IMR-90 (cell line): Measurements from ENCODE around the gene RAB6A. TPM values are rescaled to one million over a fixed set of nuclear protein-coding genes. Genes with fewer than 3 reads are reported as not detected.

Source experiments
- ATAC-seq: fragments of 200-7000 bp; cut with Tn5 transposase; 2 replicates; pipeline ENCODE4 v1.9.1; 2020; ENCODE audit warnings: low read depth, mild to moderate bottlenecking, moderate library complexity
- BruUV-seq: library from RNA; stranded (reverse); fragments of 400-500 nt; replicated peaks from 2 replicates; lab custom pipeline; 2021; lab: Mats Ljungman, UMichigan
- CTCF ChIA-PET: fragments of 300-600 bp; formaldehyde crosslinking; extraction: SDS; loops from one replicate; lab custom pipeline; 2021; ENCODE audit warnings: antibody characterized with exemption; lab: Yijun Ruan, JAX
- POLR2A ChIA-PET: fragments of 300-600 bp; sonication (Branson Sonifier 250); formaldehyde crosslinking; loops from one replicate; lab custom pipeline; 2022; ENCODE audit warnings: antibody characterized with exemption; ENCODE audit not compliant: unreplicated experiment; lab: Charles Lee
- DNase-seq: peaks from one replicate; pipeline ENCODE4 v3.0.0; 2013
- H2AFZ ChIP-seq: replicated peaks from 2 replicates; pipeline ENCODE3; 2013; ENCODE audit warnings: low read length, mild to moderate bottlenecking; ENCODE audit not compliant: poor library complexity
- H2AK5ac ChIP-seq: 2 replicates; pipeline ENCODE4 v1.6.1; 2013; ENCODE audit warnings: low read depth, low read length, inconsistent platforms
- H2AK9ac ChIP-seq: replicated peaks from 2 replicates; pipeline ENCODE3; 2013; ENCODE audit warnings: mild to moderate bottlenecking, low read depth, low read length, moderate library complexity; ENCODE audit not compliant: poor library complexity
- H2BK120ac ChIP-seq: 2 replicates; pipeline ENCODE4 v1.6.1; 2013; ENCODE audit warnings: low read depth, low read length, inconsistent platforms
- H2BK15ac ChIP-seq: 3 replicates; pipeline ENCODE4 v1.6.1; 2013; ENCODE audit warnings: low read depth, low read length, inconsistent platforms
- H2BK20ac ChIP-seq: 2 replicates; pipeline ENCODE4 v1.6.1; 2013; ENCODE audit warnings: low read depth, mild to moderate bottlenecking, inconsistent platforms, low read length, moderate library complexity
- H2BK5ac ChIP-seq: 2 replicates; pipeline ENCODE4 v1.6.1; 2013; ENCODE audit warnings: mild to moderate bottlenecking, low read depth, low read length, inconsistent platforms; ENCODE audit not compliant: poor library complexity, severe bottlenecking
- H3K14ac ChIP-seq: replicated peaks from 2 replicates; pipeline ENCODE4 v1.6.1; 2013; ENCODE audit warnings: low read depth, low read length, inconsistent platforms
- H3K18ac ChIP-seq: 2 replicates; pipeline ENCODE4 v1.6.1; 2013; ENCODE audit warnings: low read depth, low read length, control low read depth
- H3K23ac ChIP-seq: 2 replicates; pipeline ENCODE4 v1.6.1; 2013; ENCODE audit warnings: low read depth, low read length, inconsistent platforms
- H3K27ac ChIP-seq: 2 replicates; pipeline ENCODE4 v1.5.1; 2013; ENCODE audit warnings: mild to moderate bottlenecking, control low read depth, low read length; ENCODE audit not compliant: insufficient read depth
- H3K27me3 ChIP-seq: 2 replicates; pipeline ENCODE4 v1.6.1; 2013; ENCODE audit warnings: low read length; ENCODE audit not compliant: control insufficient read depth, insufficient read depth
- H3K36me3 ChIP-seq: 2 replicates; pipeline ENCODE4 v1.6.1; 2013; ENCODE audit warnings: low read length, mixed read lengths; ENCODE audit not compliant: control insufficient read depth, insufficient read depth
- H3K4ac ChIP-seq: 2 replicates; pipeline ENCODE4 v1.6.1; 2013; ENCODE audit warnings: low read depth, low read length, inconsistent platforms
- H3K4me1 ChIP-seq: 2 replicates; pipeline ENCODE4 v1.6.1; 2013; ENCODE audit warnings: low read length, mixed read lengths; ENCODE audit not compliant: control insufficient read depth, insufficient read depth
- H3K4me2 ChIP-seq: 2 replicates; pipeline ENCODE4 v1.6.1; 2013; ENCODE audit warnings: low read depth, mild to moderate bottlenecking, control low read depth, low read length, moderate library complexity
- H3K4me3 ChIP-seq: 2 replicates; pipeline ENCODE4 v1.5.1; 2013; ENCODE audit warnings: low read depth, mild to moderate bottlenecking, control low read depth, low read length, moderate library complexity; ENCODE audit not compliant: insufficient read depth
- H3K56ac ChIP-seq: 2 replicates; pipeline ENCODE4 v1.6.1; 2013; ENCODE audit warnings: low read length, inconsistent platforms; ENCODE audit not compliant: insufficient read depth; ENCODE audit errors: extremely low read depth
- H3K79me1 ChIP-seq, 2 experiments: 2 replicates each; pipeline ENCODE4 v1.6.1; 2013; ENCODE audit warnings: low read length in 2 of 2, inconsistent platforms in 1 of 2, low read depth in 1 of 2
- H3K9ac ChIP-seq: 2 replicates; pipeline ENCODE4 v1.6.1; 2013; ENCODE audit warnings: low read depth, low read length, control low read depth
- H3K9me1 ChIP-seq: 2 replicates; pipeline ENCODE4 v1.6.1; 2013; ENCODE audit warnings: low read length, inconsistent platforms; ENCODE audit not compliant: insufficient read depth
- H3K9me3 ChIP-seq: 2 replicates; pipeline ENCODE4 v1.6.1; 2013; ENCODE audit warnings: low read length; ENCODE audit not compliant: control insufficient read depth, insufficient read depth
- H4K20me1 ChIP-seq: 2 replicates; pipeline ENCODE4 v1.6.1; 2013; ENCODE audit warnings: low read length, inconsistent platforms; ENCODE audit not compliant: insufficient read depth
- H4K5ac ChIP-seq: 2 replicates; pipeline ENCODE4 v1.6.1; 2013; ENCODE audit warnings: mild to moderate bottlenecking, low read depth, low read length, control low read depth
- H4K8ac ChIP-seq, 2 experiments: 2 replicates each; pipeline ENCODE4 v1.6.1; 2013; ENCODE audit warnings: low read depth in 2 of 2, low read length in 2 of 2, control low read depth in 1 of 2, inconsistent platforms in 1 of 2
- H4K91ac ChIP-seq: 2 replicates; pipeline ENCODE4 v1.6.1; 2013; ENCODE audit warnings: low read depth, low read length, inconsistent platforms; ENCODE audit not compliant: insufficient read depth
- CTCF ChIP-seq: conservative IDR thresholded peaks from 2 replicates; pipeline ENCODE4 v1.5.1; 2012; ENCODE audit warnings: mild to moderate bottlenecking, low read depth, low read length, improper control_type of control experiment
- ELK1 ChIP-seq: fragments of 150-350 bp; IDR thresholded peaks from 2 replicates; pipeline ENCODE4 v1.6.1; 2016; ENCODE audit warnings: low read depth, mild to moderate bottlenecking, low read length, moderate library complexity, borderline replicate concordance
- RAD21 ChIP-seq: IDR thresholded peaks from 2 replicates; pipeline ENCODE4 v1.6.1; 2012; ENCODE audit warnings: low read length, improper control_type of control experiment
- RCOR1 ChIP-seq: IDR thresholded peaks from 2 replicates; pipeline ENCODE4 v1.6.1; 2012; ENCODE audit warnings: mild to moderate bottlenecking, low read length, improper control_type of control experiment; ENCODE audit not compliant: insufficient replicate concordance
- RFX5 ChIP-seq: IDR thresholded peaks from 2 replicates; pipeline ENCODE4 v1.8.0; 2012; ENCODE audit warnings: low read depth, mild to moderate bottlenecking, low read length, moderate library complexity
- SMC3 ChIP-seq: fragments of 150-350 bp; IDR thresholded peaks from 2 replicates; pipeline ENCODE4 v1.6.1; 2016; ENCODE audit warnings: low read depth, mild to moderate bottlenecking, antibody characterized with exemption, low read length, moderate library complexity
- USF2 ChIP-seq: fragments of 150-350 bp; IDR thresholded peaks from 2 replicates; pipeline ENCODE4 v1.6.1; 2017; ENCODE audit warnings: mild to moderate bottlenecking, antibody characterized with exemption, low read length, low read depth
- WGBS, 2 experiments: methylation state at CpG; one replicate each; pipeline versions ENCODE4 v1.1.5 to v1.1.7; 2013; ENCODE audit warnings: missing lambda C conversion rate in 2 of 2; ENCODE audit not compliant: insufficient read length in 1 of 2; ENCODE audit errors: extremely low coverage in 2 of 2; 5-methylcytosine and 5-hydroxymethylcytosine counted together
- dilution Hi-C: fragments of 300-500 bp; cut with HindIII; formaldehyde crosslinking; loops from one replicate; pipeline ENCODE4 v1.14.3; 2018; ENCODE audit warnings: low sequenced_read_pairs; ENCODE audit not compliant: unreplicated experiment
- in situ Hi-C: fragments of 300-500 bp; cut with MboI; formaldehyde crosslinking; loops from 3 replicates; pipeline ENCODE4 v1.14.3; 2019; ENCODE audit warnings: low sequenced_read_pairs, inconsistent platforms, mixed read lengths
- intact Hi-C: fragments of 100-400 bp; cut with micrococcal nuclease; formaldehyde crosslinking; loops from 2 replicates; pipeline ENCODE4 v1.10.0; 2022
- polyA plus RNA-seq, 3 experiments: library from polyadenylated mRNA; depleted of rRNA; stranded (reverse); fragments of >200 nt; gene quantifications; 2 replicates each; pipeline ENCODE4 v1.2.3, GENCODE V29; 2012; ENCODE audit warnings: low replicate concordance in 1 of 3
- total RNA-seq: library from RNA; depleted of rRNA; stranded (reverse); fragments of >200 nt; gene quantifications from 2 replicates; pipeline ENCODE4 v1.2.3, GENCODE V29; 2012

RAB6A gene
- total and polyA plus RNA-seq, 2 of the 4 experiments (the other 2 are of a cell fraction): 65.5 to 81.0 TPM

GRCh38 chr11:73759610-73760134 lies 1.2 kb downstream of the RAB6A start:
- Histone ChIP-seq H3K9me1 (peaks cover 9% of the 10 kb centered on the region), H3K56ac (peak overlapping the region; percentile 77), H2BK15ac (no peak overlapping the region), H4K5ac (peak overlapping the region; percentile 37; the same call in 1 of the 2 replicates), H3K27me3 (no peaks in the 10 kb centered on the region), H3K36me3 (no peaks in the 10 kb centered on the region), H3K27ac (peak overlapping the region; percentile 92), H4K8ac (peak overlapping the region; percentile 36 to 49; a peak in 2 of 4 replicates), H2BK20ac (no peak overlapping the region), H2AK9ac (peak overlapping the region; percentile 93), H3K4me1 (no peaks in the 10 kb centered on the region), H3K23ac (peak overlapping the region; percentile 94), H3K9me3 (no peaks in the 10 kb centered on the region), H2AK5ac (peak overlapping the region; percentile 83; the same call in 1 of the 2 replicates), H3K4ac (peak overlapping the region; percentile 77), H2AFZ (peak overlapping the region; percentile 87), H3K18ac (peak overlapping the region; percentile 58), H3K9ac (peak overlapping the region; percentile 91), H4K20me1 (peaks cover 48% of the 10 kb centered on the region), H3K4me3 (peak overlapping the region; percentile 81), H3K79me1 (peaks cover 0 to 35% of the 10 kb centered on the region in 2 experiments; a peak in 2 of 4 replicates), H2BK120ac (no peak overlapping the region), H3K4me2 (peak overlapping the region; percentile 75), H3K14ac (peak overlapping the region; percentile 93), H2BK5ac (peak overlapping the region; percentile 76), H4K91ac (peak overlapping the region; percentile 56)
- DNase-seq (peak; percentile 23), ATAC-seq (no peak)
- intact Hi-C loops: loop anchor here (1.0 kb wide), 1 partner anchor 117 kb away; the partner anchor contains the start of genes COA4 and PAAF1
- 0% methylated on average over 3 of the region's 8 CpGs; no CpG with 5 or more reads in 1 of the 2 experiments for WGBS, 2 experiments
- no TSS peak for BruUV-seq
- ChIA-PET POLR2A (no interaction called here), CTCF (no interaction called here)
- dilution Hi-C loops: no loop called here
- TF ChIP-seq RFX5 (no peak), ELK1 (no peak), USF2 (no peak), RAD21 (peak; percentile 40), RCOR1 (no peak), SMC3 (no peak), CTCF (peak; percentile 32; the same call in 1 of the 2 replicates)
- in situ Hi-C loops: no loop called here
